NB4 (cell line): ENCODE results near the gene DNAH8.

Experiments used
- DNase-seq: peaks from one replicate; pipeline ENCODE4 v3.0.0; 2010; ENCODE audit warnings: low read depth
- H3K4me3 ChIP-seq: one replicate; pipeline ENCODE4 v1.5.1; 2011; ENCODE audit warnings: mild to moderate bottlenecking, low read depth, low read length, moderate library complexity
- MYC ChIP-seq: IDR thresholded peaks from 2 replicates; pipeline ENCODE4 v1.6.1; 2011; ENCODE audit warnings: low read depth, low read length
- POLR2A ChIP-seq: IDR thresholded peaks from 2 replicates; pipeline ENCODE4 v1.6.1; 2011; ENCODE audit warnings: mild to moderate bottlenecking; ENCODE audit not compliant: insufficient read length; ENCODE audit errors: extremely low read depth
- TF ChIP-seq, protein P1 (sequence below): IDR thresholded peaks from one replicate; pipeline ENCODE4 v1.5.1; 2012; ENCODE audit warnings: low read depth, low read length
- TF ChIP-seq, protein P2 (sequence below): IDR thresholded peaks from 2 replicates; pipeline ENCODE4 v1.6.1; 2011; ENCODE audit warnings: low read depth, low read length

DNAH8 gene

DNA sequence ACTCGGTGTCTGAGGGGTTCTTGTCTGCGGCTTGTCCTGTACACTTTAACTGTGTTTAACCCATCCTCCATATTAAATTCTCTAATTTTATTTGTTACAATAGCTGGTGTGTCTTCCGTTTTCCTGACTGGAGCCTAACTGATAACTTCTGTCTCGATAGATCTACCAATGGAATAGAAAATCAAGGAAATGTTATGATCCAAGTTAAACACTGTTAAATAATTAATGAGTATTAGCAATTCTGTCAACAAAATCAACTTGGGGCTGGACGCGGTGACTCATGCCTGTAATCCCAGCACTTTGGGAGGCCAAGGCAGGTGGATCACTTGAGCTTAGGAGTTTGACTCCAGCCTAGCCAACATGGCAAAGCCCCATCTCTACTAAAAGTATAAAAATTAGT lies 81.7 kb downstream of the DNAH8 start:
- TF ChIP-seq, protein P1, sequence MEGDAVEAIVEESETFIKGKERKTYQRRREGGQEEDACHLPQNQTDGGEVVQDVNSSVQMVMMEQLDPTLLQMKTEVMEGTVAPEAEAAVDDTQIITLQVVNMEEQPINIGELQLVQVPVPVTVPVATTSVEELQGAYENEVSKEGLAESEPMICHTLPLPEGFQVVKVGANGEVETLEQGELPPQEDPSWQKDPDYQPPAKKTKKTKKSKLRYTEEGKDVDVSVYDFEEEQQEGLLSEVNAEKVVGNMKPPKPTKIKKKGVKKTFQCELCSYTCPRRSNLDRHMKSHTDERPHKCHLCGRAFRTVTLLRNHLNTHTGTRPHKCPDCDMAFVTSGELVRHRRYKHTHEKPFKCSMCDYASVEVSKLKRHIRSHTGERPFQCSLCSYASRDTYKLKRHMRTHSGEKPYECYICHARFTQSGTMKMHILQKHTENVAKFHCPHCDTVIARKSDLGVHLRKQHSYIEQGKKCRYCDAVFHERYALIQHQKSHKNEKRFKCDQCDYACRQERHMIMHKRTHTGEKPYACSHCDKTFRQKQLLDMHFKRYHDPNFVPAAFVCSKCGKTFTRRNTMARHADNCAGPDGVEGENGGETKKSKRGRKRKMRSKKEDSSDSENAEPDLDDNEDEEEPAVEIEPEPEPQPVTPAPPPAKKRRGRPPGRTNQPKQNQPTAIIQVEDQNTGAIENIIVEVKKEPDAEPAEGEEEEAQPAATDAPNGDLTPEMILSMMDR, result no peak
- TF ChIP-seq POLR2A (no peak), MYC (no peak)
- H3K4me3 ChIP-seq, result no peak overlapping the region
- DNase-seq, result no peak

DNA sequence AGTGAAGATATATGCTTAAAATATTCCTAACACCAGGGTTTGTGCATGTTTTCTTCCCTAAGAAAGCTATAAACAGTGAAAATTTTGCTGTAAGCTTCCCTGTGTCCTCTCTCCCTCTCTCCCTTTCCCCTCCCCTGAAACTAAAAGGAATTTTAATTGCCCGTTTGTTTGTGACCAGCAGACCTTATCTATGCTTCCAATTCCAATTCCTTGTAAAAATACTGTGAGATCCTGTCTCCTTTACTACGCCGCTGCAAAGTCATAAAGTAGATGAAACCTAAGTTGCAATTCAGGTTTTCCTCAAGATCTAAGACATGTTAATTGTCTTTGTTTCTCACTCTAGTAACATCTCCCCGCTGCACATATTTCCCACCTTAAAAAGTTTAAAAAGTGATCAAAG lies 82.3 kb downstream of the DNAH8 start:
- no peak overlapping the region for H3K4me3 ChIP-seq
- no peak for DNase-seq
- no peak for TF ChIP-seq MYC
- TF ChIP-seq, protein P2, sequence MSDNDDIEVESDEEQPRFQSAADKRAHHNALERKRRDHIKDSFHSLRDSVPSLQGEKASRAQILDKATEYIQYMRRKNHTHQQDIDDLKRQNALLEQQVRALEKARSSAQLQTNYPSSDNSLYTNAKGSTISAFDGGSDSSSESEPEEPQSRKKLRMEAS, result no peak
- no peak for TF ChIP-seq POLR2A
- TF ChIP-seq, protein P1, result no peak

DNA sequence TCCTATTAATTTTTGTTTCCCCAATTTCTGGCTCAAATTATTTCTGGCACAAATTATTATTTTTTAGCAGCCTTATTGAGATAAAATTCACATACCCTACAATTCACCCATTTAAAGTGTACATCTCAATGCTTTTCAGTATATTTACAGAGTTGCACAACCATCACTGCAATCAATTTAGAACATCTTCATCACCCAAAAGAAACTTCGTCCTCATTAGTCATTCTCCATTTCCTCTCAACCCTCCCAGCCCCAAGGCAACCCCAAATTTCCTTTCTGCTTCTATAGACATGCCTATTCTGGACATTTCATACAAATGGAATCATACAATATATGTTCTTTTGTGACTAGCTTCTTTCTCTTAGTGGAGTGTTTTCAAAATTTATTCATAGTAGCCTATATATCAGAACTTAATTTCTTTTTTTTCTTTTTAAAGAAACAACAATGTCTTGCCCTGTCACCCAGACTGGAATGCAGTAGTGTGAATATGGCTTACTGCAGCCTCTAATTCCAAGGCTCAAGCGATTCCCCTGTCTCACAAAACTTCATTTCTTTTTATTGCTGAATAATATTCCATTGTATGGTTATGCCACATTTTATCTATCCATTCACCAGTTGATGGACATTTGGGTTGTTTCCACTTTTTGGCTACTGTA lies 84.5 kb downstream of the DNAH8 start:
- TF ChIP-seq POLR2A (no peak), MYC (no peak)
- TF ChIP-seq, protein P2, result no peak
- TF ChIP-seq, protein P1, result no peak
- peak; percentile 9 for DNase-seq
- H3K4me3 ChIP-seq, result no peak overlapping the region

DNA sequence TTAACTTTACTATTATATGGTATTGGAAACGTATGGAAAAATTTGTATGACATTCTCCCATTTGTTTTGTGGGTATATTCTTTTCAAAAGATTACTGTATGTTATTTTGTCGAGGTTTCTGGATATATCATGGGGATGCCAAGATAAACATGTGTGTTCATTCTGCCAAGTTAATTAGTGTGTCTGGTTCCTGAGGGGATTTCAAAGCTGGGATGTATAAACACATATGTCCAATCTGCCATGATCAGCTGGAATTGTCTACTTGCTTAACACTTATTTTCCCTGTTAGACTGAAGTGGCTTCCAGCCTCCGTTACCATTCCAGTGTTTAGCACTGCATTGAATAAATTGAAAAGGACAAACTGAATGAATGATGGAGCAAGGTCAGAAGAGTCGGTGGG lies 86.2 kb downstream of the DNAH8 start:
- no peak for DNase-seq
- H3K4me3 ChIP-seq, result no peak overlapping the region
- TF ChIP-seq POLR2A, result no peak
- no peak for TF ChIP-seq MYC
- TF ChIP-seq, protein P1, result no peak
- TF ChIP-seq, protein P2, result no peak

DNA sequence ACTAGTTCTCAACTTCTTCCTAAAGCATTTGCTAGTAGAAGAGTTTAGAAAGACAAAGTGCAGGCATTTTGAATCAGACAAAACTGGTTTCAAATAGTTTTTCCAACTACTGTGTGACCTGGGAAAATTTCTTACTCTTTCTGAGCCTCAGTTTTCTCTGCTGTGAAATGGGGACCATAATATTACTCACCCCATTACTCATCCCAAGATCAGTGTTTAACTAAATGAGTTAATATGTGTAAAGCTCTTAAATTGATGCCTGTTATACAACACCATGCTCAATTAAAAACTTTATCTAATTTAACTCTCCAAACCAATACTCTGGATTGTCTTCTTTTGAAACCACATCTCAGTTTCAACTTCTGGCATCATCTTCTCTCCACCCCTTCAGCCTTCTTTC lies 87.4 kb downstream of the DNAH8 start:
- TF ChIP-seq, protein P1, result no peak
- TF ChIP-seq, protein P2, result no peak
- TF ChIP-seq POLR2A, result no peak
- no peak for TF ChIP-seq MYC
- DNase-seq, result no peak

More for the DNA sequence above, 87.4 kb downstream of the DNAH8 start:
- H3K4me3 ChIP-seq, result no peak overlapping the region
